ENCODE data around the gene TOP1. TPM values are rescaled to one million over a fixed set of nuclear protein-coding genes. Genes with fewer than 3 reads are reported as not detected.

The TOP1 gene
- total RNA-seq, 1 donor from 2014 or later, result 9.4 TPM

GRCh38 chr20:41072915-41073314 lies 44.3 kb downstream of the TOP1 start:
- Histone ChIP-seq H3K36me3 (peaks cover 0 to 2% of the 10 kb centered on the region in 2 donors), H3K27me3 (no peaks in the 10 kb centered on the region), H3K9me3 (no peaks in the 10 kb centered on the region), H3K27ac (peak overlapping the region; percentile 68 to 75), H3K4me3 (no peak overlapping the region), H3K4me1 (peaks cover 4 to 46% of the 10 kb centered on the region in 2 donors)
- TF ChIP-seq CTCF (IDR thresholded peaks at IDR 0.05), result no peak
- DNase-seq (ENCODE audit: low spot score in 2 of 2), result no peak
- intact Hi-C loops (cut with DNase I), result loop anchor here (2.0 to 10.0 kb wide), 2 partner anchors 44 to 208 kb away; partner anchors contain the start of gene TOP1

- intact Hi-C loops (cut with DNase I), result loop anchor here (10.0 kb wide), 1 partner anchor 210 kb away; no protein-coding TSS in a partner anchor
- no peak for DNase-seq (ENCODE audit: low spot score in 2 of 2)
- peaks cover 0 to 42% of the 10 kb centered on the region in 2 donors for H3K4me1 ChIP-seq
- H3K27me3 ChIP-seq, result no peaks in the 10 kb centered on the region
- H3K4me3 ChIP-seq, result no peak overlapping the region
- H3K9me3 ChIP-seq, result no peaks in the 10 kb centered on the region
- H3K27ac ChIP-seq, result no peak overlapping the region
- TF ChIP-seq CTCF (IDR thresholded peaks at IDR 0.05), result no peak
- H3K36me3 ChIP-seq, result no peaks in the 10 kb centered on the region
These were observed 45.8 kb downstream of the TOP1 start for GRCh38 chr20:41074441-41074840.

- intact Hi-C loops (cut with DNase I), result loop anchor here (5.0 to 10.0 kb wide), 2 partner anchors 84 to 212 kb away; no protein-coding TSS in a partner anchor
- Histone ChIP-seq H3K27ac (peak overlapping the region; percentile 11 to 53), H3K9me3 (no peaks in the 10 kb centered on the region), H3K4me3 (no peak overlapping the region), H3K4me1 (peaks cover 0 to 47% of the 10 kb centered on the region in 2 donors), H3K36me3 (peaks cover 7 to 8% of the 10 kb centered on the region in 2 donors), H3K27me3 (no peaks in the 10 kb centered on the region)
- no peak for TF ChIP-seq CTCF (IDR thresholded peaks at IDR 0.05)
- DNase-seq (ENCODE audit: low spot score in 2 of 2), result no peak
These were observed 48.2 kb downstream of the TOP1 start for GRCh38 chr20:41076776-41077175.

- Histone ChIP-seq H3K27me3 (no peaks in the 10 kb centered on the region), H3K27ac (peak overlapping the region in 1 of 2 donors; percentile 29), H3K36me3 (peaks cover 9 to 18% of the 10 kb centered on the region in 2 donors), H3K4me3 (peak overlapping the region in 1 of 2 donors; percentile 22), H3K4me1 (peaks cover 0 to 34% of the 10 kb centered on the region in 2 donors), H3K9me3 (no peaks in the 10 kb centered on the region)
- TF ChIP-seq CTCF (IDR thresholded peaks at IDR 0.05), result peak; percentile 40 to 62 (median 50)
- intact Hi-C loops (cut with DNase I), result loop anchor here (5.0 to 10.0 kb wide), 2 partner anchors 86 to 214 kb away; no protein-coding TSS in a partner anchor
- DNase-seq (ENCODE audit: low spot score in 2 of 2), result no peak
These were observed 49.7 kb downstream of the TOP1 start for GRCh38 chr20:41078329-41078728.

GRCh38 chr20:41079066-41079465 lies 50.4 kb downstream of the TOP1 start:
- no peaks in the 10 kb centered on the region for H3K9me3 ChIP-seq
- peaks cover 14 to 24% of the 10 kb centered on the region in 2 donors for H3K36me3 ChIP-seq
- H3K27ac ChIP-seq, result no peak overlapping the region
- H3K4me3 ChIP-seq, result no peak overlapping the region
- no peaks in the 10 kb centered on the region for H3K27me3 ChIP-seq
- peaks cover 0 to 32% of the 10 kb centered on the region in 2 donors for H3K4me1 ChIP-seq
- no peak for TF ChIP-seq CTCF (IDR thresholded peaks at IDR 0.05)
- no peak for DNase-seq (ENCODE audit: low spot score in 2 of 2)
- intact Hi-C loops (cut with DNase I), result loop anchor here (5.0 to 10.0 kb wide), 2 partner anchors 87 to 214 kb away; no protein-coding TSS in a partner anchor
